Fibroblast of lung (primary cell): ENCODE results near the gene CHP2.

Source experiments
- CTCF ChIP-seq, 2 donors: IDR thresholded peaks in 1 of 2; conservative IDR thresholded peaks in 1 of 2; 1 replicate in 1 of 2; 2 replicates in 1 of 2; pipeline ENCODE4 v1.5.1; 2011 to 2012; ENCODE audit warnings: low read length in 2 of 2, control low read depth in 1 of 2, inconsistent platforms in 1 of 2, low read depth in 1 of 2, mild to moderate bottlenecking in 1 of 2
- EZH2 ChIP-seq: IDR thresholded peaks from 2 replicates; pipeline ENCODE4 v1.5.1; 2012; ENCODE audit warnings: low read length, control low read depth, mild to moderate bottlenecking; ENCODE audit errors: missing control alignments

DNA sequence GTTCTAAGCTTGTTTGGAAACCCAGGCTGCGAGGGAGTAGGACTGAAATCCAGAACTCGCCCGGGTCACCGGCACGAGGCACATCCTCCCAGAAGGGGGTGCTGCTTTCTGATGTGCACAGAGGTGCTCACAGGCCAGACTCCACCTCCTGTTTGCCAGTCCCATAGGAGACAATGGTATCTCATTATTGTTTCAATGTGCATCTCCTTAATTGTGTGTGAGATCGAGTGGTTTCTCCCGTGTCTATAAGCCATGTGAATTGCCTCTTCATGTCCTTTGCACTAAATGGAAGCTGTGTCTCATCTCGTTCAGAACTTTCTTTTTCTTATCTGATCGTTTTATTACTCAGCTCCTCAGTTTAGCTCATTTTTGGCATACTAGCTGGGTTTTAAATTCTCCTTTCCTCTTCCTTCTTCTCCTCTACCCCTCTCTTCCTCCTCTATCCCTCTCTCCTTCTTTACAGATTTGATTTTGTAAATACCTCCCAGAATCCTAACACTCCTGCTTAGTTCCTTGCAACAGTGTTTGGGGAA lies 48.8 kb downstream of the CHP2 start:
- TF ChIP-seq EZH2 (no peak), CTCF (conservative IDR thresholded peaks at IDR 0.05 in 1 of 2, IDR thresholded peaks at IDR 0.05 in 1 of 2; ENCODE audit: low read depth in 1 of 2, low read length in 2 of 2) (peak; percentile 36 to 63)
